HCT116 (cell line): ENCODE measurements around the gene CCDC146.

Experiments used
- EZH2phosphoT487 ChIP-seq: fragments of 200-600 bp; IDR thresholded peaks from 2 replicates; pipeline ENCODE4 v1.6.1; 2018; ENCODE audit warnings: antibody characterized with exemption, borderline replicate concordance
- SIN3A ChIP-seq: IDR thresholded peaks from 2 replicates; pipeline ENCODE4 v1.6.1; 2012; ENCODE audit warnings: low read depth
- TF ChIP-seq, protein P1 (sequence below): IDR thresholded peaks from 2 replicates; pipeline ENCODE4 v1.6.1; 2012
- TF ChIP-seq, protein P2 (sequence below), 3 experiments: fragments of 200-600 bp in 1 of 3; sonication (generic) in 1 of 3; IDR thresholded peaks in 2 of 3; conservative IDR thresholded peaks in 1 of 3; 2 replicates each; pipeline ENCODE4 v1.5.1; 2012 to 2017; ENCODE audit warnings: low read depth in 2 of 3, low read length in 2 of 3, antibody characterized with exemption in 1 of 3, borderline replicate concordance in 1 of 3, control low read depth in 1 of 3, mild to moderate bottlenecking in 1 of 3, mixed read lengths in 1 of 3, mixed run types in 1 of 3, moderate library complexity in 1 of 3; ENCODE audit not compliant: insufficient read depth in 1 of 3

- no peak for TF ChIP-seq SIN3A
- TF ChIP-seq, protein P1, sequence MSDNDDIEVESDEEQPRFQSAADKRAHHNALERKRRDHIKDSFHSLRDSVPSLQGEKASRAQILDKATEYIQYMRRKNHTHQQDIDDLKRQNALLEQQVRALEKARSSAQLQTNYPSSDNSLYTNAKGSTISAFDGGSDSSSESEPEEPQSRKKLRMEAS = no peak
- TF ChIP-seq EZH2phosphoT487 = no peak
- TF ChIP-seq, protein P2, sequence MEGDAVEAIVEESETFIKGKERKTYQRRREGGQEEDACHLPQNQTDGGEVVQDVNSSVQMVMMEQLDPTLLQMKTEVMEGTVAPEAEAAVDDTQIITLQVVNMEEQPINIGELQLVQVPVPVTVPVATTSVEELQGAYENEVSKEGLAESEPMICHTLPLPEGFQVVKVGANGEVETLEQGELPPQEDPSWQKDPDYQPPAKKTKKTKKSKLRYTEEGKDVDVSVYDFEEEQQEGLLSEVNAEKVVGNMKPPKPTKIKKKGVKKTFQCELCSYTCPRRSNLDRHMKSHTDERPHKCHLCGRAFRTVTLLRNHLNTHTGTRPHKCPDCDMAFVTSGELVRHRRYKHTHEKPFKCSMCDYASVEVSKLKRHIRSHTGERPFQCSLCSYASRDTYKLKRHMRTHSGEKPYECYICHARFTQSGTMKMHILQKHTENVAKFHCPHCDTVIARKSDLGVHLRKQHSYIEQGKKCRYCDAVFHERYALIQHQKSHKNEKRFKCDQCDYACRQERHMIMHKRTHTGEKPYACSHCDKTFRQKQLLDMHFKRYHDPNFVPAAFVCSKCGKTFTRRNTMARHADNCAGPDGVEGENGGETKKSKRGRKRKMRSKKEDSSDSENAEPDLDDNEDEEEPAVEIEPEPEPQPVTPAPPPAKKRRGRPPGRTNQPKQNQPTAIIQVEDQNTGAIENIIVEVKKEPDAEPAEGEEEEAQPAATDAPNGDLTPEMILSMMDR (IDR thresholded peaks at IDR 0.05 in 2 of 3, conservative IDR thresholded peaks at IDR 0.05 in 1 of 3; ENCODE audit: borderline replicate concordance in 1 of 3, insufficient read depth in 1 of 3, low read depth in 2 of 3, low read length in 2 of 3) = no peak
These were observed 136.2 kb downstream of the CCDC146 start for GRCh38 chr7:77258593-77258992.
